Vagina (tissue), 2 donors: ENCODE measurements around the gene NINJ2. TPM values are rescaled to one million over a fixed set of nuclear protein-coding genes. Genes with fewer than 3 reads are reported as not detected.

Source experiments
- DNase-seq, 2 donors: peaks; one replicate each; pipeline ENCODE4 v3.0.0-alpha.2; 2017; ENCODE audit errors: extremely low spot score in 2 of 2
- H3K27ac ChIP-seq: fragments of 200-600 bp; sonication (generic); one replicate; pipeline ENCODE4 v1.5.1; 2019
- H3K27me3 ChIP-seq: fragments of 200-600 bp; sonication (generic); one replicate; pipeline ENCODE4 v1.5.1; 2019
- H3K36me3 ChIP-seq, 2 donors: fragments of 200-600 bp; sonication (generic); one replicate each; pipeline ENCODE4 v1.5.1; 2017 to 2019
- H3K4me1 ChIP-seq: fragments of 200-600 bp; sonication (generic); one replicate; pipeline ENCODE4 v1.5.1; 2019
- H3K4me3 ChIP-seq, 2 donors: fragments of 200-600 bp; sonication (generic); 1 replicate in 1 of 2; 2 replicates in 1 of 2; pipeline ENCODE4 v1.5.1; 2016 to 2019
- H3K9me3 ChIP-seq: fragments of 200-600 bp; sonication (generic); one replicate; pipeline ENCODE4 v1.5.1; 2019
- POLR2A ChIP-seq, 2 donors: fragments of 450-650 bp; IDR thresholded peaks; one replicate each; pipeline ENCODE4 v1.6.1; 2017; ENCODE audit warnings: antibody characterized with exemption in 2 of 2, mild to moderate bottlenecking in 2 of 2, moderate library complexity in 2 of 2
- POLR2AphosphoS5 ChIP-seq, 2 donors: sonication (generic); formaldehyde crosslinking; IDR thresholded peaks; one replicate each; pipeline ENCODE4 v1.9.0; 2017; ENCODE audit warnings: antibody characterized with exemption in 2 of 2, mild to moderate bottlenecking in 2 of 2, low read depth in 1 of 2; ENCODE audit not compliant: insufficient read depth in 1 of 2
- intact Hi-C: fragments of 100-400 bp; cut with DNase I; formaldehyde crosslinking; loops from one replicate; pipeline ENCODE4 v1.15.1; 2023
- total RNA-seq: library from RNA; depleted of rRNA; stranded (reverse); fragments of >200 nt; gene quantifications from one replicate; pipeline ENCODE4 v1.2.3, GENCODE V29; 2016
- TF ChIP-seq, protein P1 (sequence below), 3 experiments: fragments of 450-650 bp in 2 of 3; fragments of 200-600 bp in 1 of 3; sonication (generic) in 1 of 3; IDR thresholded peaks; one replicate each; pipeline ENCODE4 v1.5.1; 2017 to 2019; ENCODE audit warnings: antibody characterized with exemption in 3 of 3, mild to moderate bottlenecking in 2 of 3, moderate library complexity in 2 of 3

The NINJ2 gene
- total RNA-seq, 1 donor from 2014 or later: 23.8 TPM

DNA sequence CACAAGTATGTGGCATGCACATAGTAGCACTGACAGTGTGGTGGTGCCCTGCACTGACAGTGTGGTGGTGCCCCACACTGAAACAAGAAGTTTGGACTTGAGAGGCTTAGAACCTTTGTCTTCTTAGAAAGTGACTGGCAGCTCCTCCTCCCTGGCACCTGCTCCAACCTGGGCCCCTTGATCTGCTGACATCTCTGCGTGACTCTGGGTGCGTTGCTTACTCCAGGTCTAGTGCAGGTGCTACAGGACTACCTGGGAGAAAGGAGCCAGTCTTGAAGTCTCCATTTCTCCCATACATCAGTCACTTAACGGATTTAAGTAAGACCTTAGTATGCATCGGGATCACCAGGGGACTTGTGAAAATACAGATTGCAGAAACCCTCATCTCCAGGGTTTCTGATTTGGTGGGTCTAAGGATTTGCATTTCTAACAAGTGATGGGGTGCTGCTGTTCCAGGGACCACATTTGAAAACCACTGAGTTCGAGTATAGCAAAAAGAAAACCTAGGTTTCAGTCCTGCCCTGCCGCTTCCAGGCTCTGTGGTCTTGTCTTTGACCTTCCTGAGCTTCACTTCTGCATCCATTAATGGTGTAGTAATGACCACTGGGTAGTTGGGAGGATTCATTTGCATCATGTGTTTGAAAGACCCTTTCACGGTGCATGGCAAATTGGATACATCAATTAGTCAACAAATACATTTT, 15.7 kb downstream of the NINJ2 start:
- Histone ChIP-seq H3K4me3 (no peak overlapping the region), H3K4me1 (peaks cover 49% of the 10 kb centered on the region), H3K27ac (peak overlapping the region; percentile 98), H3K9me3 (no peaks in the 10 kb centered on the region), H3K36me3 (no peaks in the 10 kb centered on the region), H3K27me3 (no peaks in the 10 kb centered on the region)
- no peak for DNase-seq
- TF ChIP-seq POLR2AphosphoS5 (IDR thresholded peaks at IDR 0.05; ENCODE audit: insufficient read depth in 1 of 2, low read depth in 1 of 2): no peak
- TF ChIP-seq, protein P1, sequence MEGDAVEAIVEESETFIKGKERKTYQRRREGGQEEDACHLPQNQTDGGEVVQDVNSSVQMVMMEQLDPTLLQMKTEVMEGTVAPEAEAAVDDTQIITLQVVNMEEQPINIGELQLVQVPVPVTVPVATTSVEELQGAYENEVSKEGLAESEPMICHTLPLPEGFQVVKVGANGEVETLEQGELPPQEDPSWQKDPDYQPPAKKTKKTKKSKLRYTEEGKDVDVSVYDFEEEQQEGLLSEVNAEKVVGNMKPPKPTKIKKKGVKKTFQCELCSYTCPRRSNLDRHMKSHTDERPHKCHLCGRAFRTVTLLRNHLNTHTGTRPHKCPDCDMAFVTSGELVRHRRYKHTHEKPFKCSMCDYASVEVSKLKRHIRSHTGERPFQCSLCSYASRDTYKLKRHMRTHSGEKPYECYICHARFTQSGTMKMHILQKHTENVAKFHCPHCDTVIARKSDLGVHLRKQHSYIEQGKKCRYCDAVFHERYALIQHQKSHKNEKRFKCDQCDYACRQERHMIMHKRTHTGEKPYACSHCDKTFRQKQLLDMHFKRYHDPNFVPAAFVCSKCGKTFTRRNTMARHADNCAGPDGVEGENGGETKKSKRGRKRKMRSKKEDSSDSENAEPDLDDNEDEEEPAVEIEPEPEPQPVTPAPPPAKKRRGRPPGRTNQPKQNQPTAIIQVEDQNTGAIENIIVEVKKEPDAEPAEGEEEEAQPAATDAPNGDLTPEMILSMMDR (IDR thresholded peaks at IDR 0.05): no peak
- TF ChIP-seq POLR2A (IDR thresholded peaks at IDR 0.05): no peak
- intact Hi-C loops: loop anchor here (10.0 kb wide), 1 partner anchor 107 kb away; the partner anchor contains the start of gene WNK1

DNA sequence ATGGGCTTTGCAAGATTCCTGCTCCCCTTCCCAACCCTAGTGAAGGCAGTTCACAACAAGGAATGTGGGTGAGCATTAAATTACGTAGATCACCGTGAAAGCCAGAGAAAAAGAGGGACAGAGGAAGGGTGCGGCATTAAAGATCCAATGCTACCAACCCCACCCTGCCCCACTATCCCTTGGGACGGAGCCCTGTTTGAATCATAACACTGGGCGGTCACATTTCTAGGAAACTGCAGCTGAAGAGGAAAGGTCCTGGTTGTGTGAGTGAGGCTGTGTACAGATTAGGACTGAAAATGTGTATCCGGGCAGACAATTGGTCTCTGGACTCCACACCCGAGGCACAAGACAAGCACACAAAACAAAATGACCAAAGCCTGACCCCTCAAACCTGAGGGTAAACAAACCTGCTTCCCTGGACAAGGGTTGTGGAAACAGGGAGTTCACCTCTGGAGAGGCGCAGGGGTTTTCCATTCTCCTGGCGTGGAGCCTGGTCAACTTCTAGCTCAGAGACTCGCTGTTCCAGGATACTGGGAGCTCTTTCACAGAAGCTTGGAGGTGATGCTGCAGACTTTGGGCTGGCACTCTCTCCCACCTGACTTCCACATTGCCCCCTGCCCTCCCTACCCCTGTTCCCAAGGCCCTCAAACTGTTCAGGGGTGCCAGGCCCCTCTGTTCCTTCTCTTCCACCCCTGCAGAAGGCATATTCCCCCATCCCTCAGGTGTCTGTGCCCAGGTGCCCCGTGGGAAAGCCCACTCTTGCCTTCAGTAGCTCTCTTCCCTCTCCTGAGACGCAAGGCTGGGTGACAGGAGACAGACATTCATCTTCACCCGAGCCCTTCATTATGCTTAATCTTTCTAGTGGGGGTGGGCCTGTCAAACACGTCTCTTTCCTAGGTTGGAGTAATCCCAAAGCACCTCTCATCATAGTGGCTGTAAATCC, 16.5 kb downstream of the NINJ2 start:
- Histone ChIP-seq H3K4me3 (no peak overlapping the region), H3K27me3 (no peaks in the 10 kb centered on the region), H3K9me3 (no peaks in the 10 kb centered on the region), H3K27ac (peak overlapping the region; percentile 98), H3K4me1 (peaks cover 51% of the 10 kb centered on the region), H3K36me3 (no peaks in the 10 kb centered on the region)
- intact Hi-C loops: loop anchor here (10.0 kb wide), 1 partner anchor 108 kb away; the partner anchor contains the start of gene WNK1
- DNase-seq: no peak
- peak in 1 of 2 donors; percentile 75 for TF ChIP-seq POLR2AphosphoS5 (IDR thresholded peaks at IDR 0.05; ENCODE audit: insufficient read depth in 1 of 2, low read depth in 1 of 2)
- TF ChIP-seq, protein P1 (IDR thresholded peaks at IDR 0.05): no peak

DNA sequence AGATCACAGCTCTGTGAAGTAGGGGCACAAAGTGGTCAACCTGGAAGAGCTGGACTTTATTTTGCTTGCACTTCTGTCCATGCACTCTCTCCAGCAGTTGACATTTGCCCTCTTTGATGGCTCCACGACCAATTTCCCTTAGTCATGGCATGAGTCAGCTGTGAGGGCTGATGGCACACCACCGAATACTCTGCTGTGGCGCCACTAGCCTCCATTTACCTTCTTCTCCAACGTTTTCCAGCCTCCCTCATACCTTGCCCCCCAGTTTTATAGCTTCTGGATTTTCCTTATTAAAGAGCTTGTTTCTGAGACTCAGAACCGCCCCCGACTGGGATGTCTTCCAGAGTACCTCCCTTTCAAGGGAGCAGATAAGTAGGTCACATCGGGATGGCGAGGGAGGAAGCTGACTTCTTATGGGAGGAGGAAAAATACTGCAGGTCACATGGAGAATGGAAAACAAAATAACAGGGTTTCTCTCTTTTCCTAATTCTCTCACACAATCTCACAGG, 17.6 kb downstream of the NINJ2 start:
- Histone ChIP-seq H3K36me3 (no peaks in the 10 kb centered on the region), H3K27me3 (no peaks in the 10 kb centered on the region), H3K9me3 (no peaks in the 10 kb centered on the region), H3K4me1 (peaks cover 59% of the 10 kb centered on the region), H3K27ac (peak overlapping the region; percentile 98), H3K4me3 (no peak overlapping the region)
- intact Hi-C loops: loop anchor here (10.0 kb wide), 1 partner anchor 109 kb away; the partner anchor contains the start of gene WNK1
- TF ChIP-seq, protein P1 (IDR thresholded peaks at IDR 0.05): no peak
- TF ChIP-seq POLR2AphosphoS5 (IDR thresholded peaks at IDR 0.05; ENCODE audit: insufficient read depth in 1 of 2, low read depth in 1 of 2): peak in 1 of 2 donors; percentile 36
- no peak for DNase-seq

DNA sequence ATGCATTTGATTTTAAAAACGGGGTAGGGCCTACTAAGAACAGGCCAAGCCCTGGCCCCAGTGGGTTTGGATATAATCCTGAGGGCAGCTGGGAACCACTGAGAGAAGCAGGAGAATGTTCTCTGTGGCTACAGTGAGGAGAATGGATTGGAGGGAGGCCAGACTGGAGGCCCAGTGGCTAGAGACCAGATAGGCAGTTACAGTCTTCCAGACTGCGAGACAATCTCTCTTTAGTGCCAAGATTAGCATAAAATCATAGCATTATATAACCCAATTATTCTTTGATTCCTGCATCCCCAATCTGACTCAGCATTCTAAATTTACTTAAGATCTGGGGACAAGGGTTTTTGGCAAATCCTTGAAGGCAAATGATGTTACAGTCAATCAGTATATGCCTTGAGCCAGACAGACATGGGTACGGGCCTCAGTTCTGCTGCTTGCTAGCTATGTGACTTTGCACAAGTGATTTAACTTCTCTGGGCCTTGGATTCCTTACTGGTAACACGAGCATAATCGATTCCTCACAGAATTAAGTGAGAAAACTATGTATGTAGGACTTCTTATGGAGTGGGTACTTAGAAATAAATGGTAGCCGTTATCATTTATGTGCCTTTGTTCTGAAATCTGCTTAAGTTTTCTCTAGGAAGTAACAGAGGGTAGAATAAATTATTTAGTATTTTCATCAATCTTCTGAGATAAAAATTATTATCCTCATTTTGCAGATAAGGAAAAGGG, 18.3 kb downstream of the NINJ2 start:
- Histone ChIP-seq H3K9me3 (no peaks in the 10 kb centered on the region), H3K27ac (peak overlapping the region; percentile 98), H3K27me3 (no peaks in the 10 kb centered on the region), H3K4me3 (no peak overlapping the region), H3K36me3 (no peaks in the 10 kb centered on the region), H3K4me1 (peaks cover 66% of the 10 kb centered on the region)
- intact Hi-C loops: loop anchor here (10.0 kb wide), 1 partner anchor 110 kb away; the partner anchor contains the start of gene WNK1
- no peak for TF ChIP-seq POLR2A (IDR thresholded peaks at IDR 0.05)
- TF ChIP-seq POLR2AphosphoS5 (IDR thresholded peaks at IDR 0.05; ENCODE audit: insufficient read depth in 1 of 2, low read depth in 1 of 2): no peak
- TF ChIP-seq, protein P1 (IDR thresholded peaks at IDR 0.05): no peak
- no peak for DNase-seq
